GM12873 (cell line): Measurements from ENCODE around the gene PRR33.

Experiments used
- CTCF ChIP-seq: IDR thresholded peaks from 2 replicates; pipeline ENCODE4 v1.5.1; 2012; ENCODE audit warnings: low read depth, mild to moderate bottlenecking, moderate library complexity, low read length, control low read depth; ENCODE audit not compliant: insufficient read depth; ENCODE audit errors: missing control alignments

Gene PRR33

GRCh38 chr11:1888811-1889210 lies 2.9 kb downstream of the PRR33 start:
- no peak for TF ChIP-seq CTCF

- TF ChIP-seq CTCF = no peak
Measured at GRCh38 chr11:1888347-1888753, 3.3 kb downstream of the PRR33 start.

GRCh38 chr11:1887451-1888346 lies 4.0 kb downstream of the PRR33 start:
- no peak for TF ChIP-seq CTCF

GRCh38 chr11:1884303-1884700 lies 7.4 kb downstream of the PRR33 start:
- TF ChIP-seq CTCF = no peak

GRCh38 chr11:1883346-1884302 lies 8.1 kb downstream of the PRR33 start:
- TF ChIP-seq CTCF = no peak

GRCh38 chr11:1882265-1883238 lies 9.1 kb downstream of the PRR33 start:
- peak; percentile 86 for TF ChIP-seq CTCF
